GM23338 (cell line): ENCODE measurements around the gene MED17. TPM values are rescaled to one million over a fixed set of nuclear protein-coding genes. Genes with fewer than 3 reads are reported as not detected.

Experiments
- CREB1 ChIP-seq: fragments of 250-450 bp; sonication (Bioruptor Pico); IDR thresholded peaks from 2 replicates; pipeline ENCODE4 v1.5.0; 2020; ENCODE audit warnings: low read depth, mild to moderate bottlenecking, moderate library complexity
- CTCF ChIP-seq, 2 experiments: fragments of 200-600 bp in 1 of 2; sonication (generic) in 1 of 2; conservative IDR thresholded peaks; 2 replicates each; pipeline versions ENCODE4 v1.5.1 to v1.6.1; 2016 to 2017; ENCODE audit warnings: antibody characterized with exemption in 2 of 2, low read depth in 2 of 2, mild to moderate bottlenecking in 2 of 2, moderate library complexity in 1 of 2
- ETS1 ChIP-seq: IDR thresholded peaks from 2 replicates; pipeline ENCODE4 v1.6.1; 2016; ENCODE audit warnings: antibody characterized with exemption
- EZH2 ChIP-seq: fragments of 200-600 bp; sonication (generic); IDR thresholded peaks from one replicate; pipeline ENCODE4 v1.8.0; 2017; ENCODE audit warnings: antibody characterized with exemption, mild to moderate bottlenecking, low read depth; ENCODE audit not compliant: unreplicated experiment
- NANOG ChIP-seq: IDR thresholded peaks from 2 replicates; pipeline ENCODE4 v1.6.1; 2016; ENCODE audit warnings: antibody characterized with exemption, borderline replicate concordance
- POLR2AphosphoS5 ChIP-seq: IDR thresholded peaks from 2 replicates; pipeline ENCODE4 v1.6.1; 2016; ENCODE audit warnings: antibody characterized with exemption, low read depth
- REST ChIP-seq: IDR thresholded peaks from one replicate; pipeline ENCODE4 v1.6.1; 2018; ENCODE audit warnings: antibody characterized with exemption; ENCODE audit not compliant: unreplicated experiment
- ZNF114 ChIP-seq: fragments of 250-450 bp; sonication (Bioruptor Pico); IDR thresholded peaks from 2 replicates; pipeline ENCODE4 v1.5.0; 2020; ENCODE audit warnings: mild to moderate bottlenecking, moderate library complexity
- ZNF462 ChIP-seq: fragments of 250-450 bp; sonication (Bioruptor Pico); IDR thresholded peaks from 2 replicates; pipeline ENCODE4 v1.5.0; 2020; ENCODE audit warnings: mild to moderate bottlenecking, moderate library complexity
- polyA plus RNA-seq: library from polyadenylated mRNA; unstranded; fragments of >200 nt; fragmentation: Nextera tagmentation; extraction: Ambion mirVana; gene quantifications from 2 replicates; pipeline ENCODE4 v1.2.1, GENCODE V29; 2016
- total RNA-seq: library from RNA; depleted of rRNA; stranded (reverse); fragments of >200 nt; shearing (Covaris generic); gene quantifications from 2 replicates; pipeline ENCODE4 v1.2.3, GENCODE V29; 2014

Gene MED17
- total and polyA plus RNA-seq, 2 experiments from 2014 or later: 19.1 to 31.2 TPM

GRCh38 chr11:93746101-93746500 is 38.0 kb upstream of the MED17 start (continued):
- TF ChIP-seq ZNF462 (no peak), ZNF114 (CRISPR knock-in tag) (no peak), ETS1 (no peak), EZH2 (no peak), NANOG (no peak), POLR2AphosphoS5 (no peak), CREB1 (CRISPR knock-in tag) (no peak), REST (no peak), CTCF (conservative IDR thresholded peaks at IDR 0.05; ENCODE audit: low read depth in 2 of 2) (no peak)
